Activated T-cell treated with anti-CD3 and anti-CD28 coated beads for 1 hour (primary cell): ENCODE measurements around the gene ABLIM3.
"Not testable (repeated sequence)": the region's sequence is repeated elsewhere in the genome, so short reads cannot be mapped to it uniquely, and the experiment has no call there.

ENCODE experiments used
- DNase-seq: peaks from one replicate; pipeline ENCODE4 v3.0.0-alpha.2; 2020; ENCODE audit warnings: low read depth

Gene ABLIM3

DNA sequence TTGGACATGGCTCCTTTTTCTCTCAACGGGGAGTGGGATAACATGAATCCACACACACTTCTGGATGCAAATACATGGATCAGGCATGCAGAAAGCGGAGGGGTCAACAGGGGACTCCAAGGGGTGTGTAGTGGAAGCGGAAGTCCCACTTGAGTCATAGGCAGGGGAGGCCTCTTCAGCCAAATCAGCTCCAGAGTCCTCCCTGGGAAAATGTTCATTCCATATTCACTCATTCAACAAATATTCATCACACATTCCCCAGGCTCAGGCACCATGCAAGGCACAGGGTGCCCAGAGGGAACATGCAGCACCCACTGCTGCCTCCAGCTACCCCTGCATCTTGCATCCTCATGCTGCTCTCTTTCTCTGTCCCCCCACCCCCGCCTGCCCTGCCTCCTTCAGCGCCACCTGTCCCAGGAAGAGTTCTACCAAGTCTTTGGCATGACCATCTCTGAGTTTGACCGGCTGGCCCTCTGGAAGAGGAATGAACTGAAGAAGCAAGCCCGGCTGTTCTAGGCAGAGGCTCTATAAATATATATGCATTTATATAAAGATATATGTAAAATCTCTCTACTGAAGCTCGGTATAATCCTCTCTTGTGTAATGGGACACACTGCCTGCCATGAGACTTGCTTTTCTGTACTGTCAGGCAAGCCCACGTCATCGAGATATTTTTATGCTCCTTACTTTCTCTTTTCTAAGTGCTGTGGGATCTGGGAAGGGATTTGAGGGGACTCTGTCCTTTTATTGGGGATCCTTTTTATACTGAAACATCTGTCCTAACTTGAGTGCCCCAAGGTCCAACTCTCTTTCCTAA lies 116.8 kb downstream of the ABLIM3 start:
- no peak for DNase-seq

DNA sequence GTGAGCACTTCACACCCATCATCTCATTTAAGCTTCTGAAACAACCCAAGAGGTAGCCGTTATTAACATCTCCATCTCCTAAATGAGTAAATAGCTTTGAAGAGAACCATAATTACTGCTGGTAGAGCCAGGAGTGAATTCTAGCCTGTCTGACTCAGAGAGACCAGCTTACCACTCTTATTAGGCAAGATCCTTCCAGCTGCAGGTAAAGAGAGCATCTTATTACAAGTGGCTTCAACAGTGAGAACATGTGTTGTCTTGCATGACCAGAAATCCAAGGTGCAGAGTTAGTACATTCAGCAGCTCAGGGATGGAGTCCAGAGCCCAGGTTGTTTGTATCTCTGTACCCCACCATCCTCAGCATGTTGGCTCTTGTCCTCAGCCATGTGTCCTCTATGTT lies 119.5 kb downstream of the ABLIM3 start:
- no peak for DNase-seq

DNA sequence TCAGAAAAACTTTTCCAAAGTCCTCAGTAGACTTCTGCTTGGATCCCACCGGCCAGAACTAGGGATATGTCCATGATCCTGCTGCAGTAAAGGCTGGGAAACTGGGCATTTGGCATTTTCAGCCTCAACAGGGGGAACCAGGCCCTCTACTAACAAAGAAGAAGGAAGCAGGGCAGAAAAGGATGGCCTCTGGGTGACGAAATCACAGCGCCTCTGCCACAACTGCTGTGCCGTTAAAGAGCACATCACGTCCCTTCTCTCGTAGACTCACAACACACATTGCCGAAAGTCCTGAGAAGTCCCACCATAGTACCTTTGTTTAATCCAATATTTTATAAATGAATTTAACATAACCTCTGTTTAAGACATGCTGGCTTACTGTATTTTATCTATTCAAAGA lies 120.0 kb downstream of the ABLIM3 start:
- no peak for DNase-seq

DNA sequence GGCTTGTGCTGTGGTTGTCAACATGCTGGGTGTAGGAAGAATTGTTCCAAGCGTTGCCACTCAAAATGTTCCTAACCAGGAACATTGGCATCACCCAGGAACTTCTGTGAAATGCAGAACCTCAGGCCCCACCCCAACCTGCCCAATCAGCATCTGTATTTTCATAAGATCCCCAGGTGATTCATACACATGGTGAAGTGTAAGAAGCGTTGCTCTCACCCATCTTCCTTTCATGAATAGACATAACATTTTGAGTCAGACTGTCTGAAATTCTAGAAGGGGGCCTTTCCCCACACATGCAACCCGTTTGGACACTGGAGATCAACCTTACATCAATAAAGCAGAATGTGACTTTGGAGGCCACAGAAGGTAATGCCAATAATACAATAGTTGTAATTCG lies 121.0 kb downstream of the ABLIM3 start:
- DNase-seq = no peak

DNA sequence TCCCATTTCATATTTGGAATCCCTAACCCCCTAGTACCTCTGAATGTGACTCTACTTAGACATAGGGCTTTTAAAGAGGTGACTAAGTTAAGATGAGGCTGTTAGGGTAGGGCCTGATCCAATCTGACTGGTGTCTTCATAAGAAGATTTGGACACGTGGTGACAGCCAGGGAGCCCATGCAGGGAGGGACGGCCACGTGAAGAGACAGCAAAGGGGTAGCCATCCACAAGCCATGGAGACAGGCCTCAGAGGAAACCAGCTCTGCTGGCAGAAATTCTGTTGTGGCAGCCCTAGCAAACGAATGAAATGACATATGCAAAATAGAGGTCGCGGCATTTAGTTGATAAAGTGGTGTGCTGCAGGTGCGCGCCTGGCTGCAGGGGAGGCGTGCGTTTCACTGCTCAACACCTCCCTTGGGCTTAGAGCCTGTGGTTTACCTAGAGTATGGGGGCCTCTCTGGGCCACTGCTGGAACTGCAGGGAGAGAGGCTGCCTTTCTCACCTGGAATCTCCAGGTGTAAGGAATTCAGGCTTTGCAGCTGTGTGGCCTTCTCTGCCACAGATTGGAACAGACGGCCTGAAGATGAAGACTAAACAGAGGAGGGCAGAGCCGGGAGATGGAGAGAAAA lies 123.3 kb downstream of the ABLIM3 start:
- DNase-seq = peak; percentile 36

DNA sequence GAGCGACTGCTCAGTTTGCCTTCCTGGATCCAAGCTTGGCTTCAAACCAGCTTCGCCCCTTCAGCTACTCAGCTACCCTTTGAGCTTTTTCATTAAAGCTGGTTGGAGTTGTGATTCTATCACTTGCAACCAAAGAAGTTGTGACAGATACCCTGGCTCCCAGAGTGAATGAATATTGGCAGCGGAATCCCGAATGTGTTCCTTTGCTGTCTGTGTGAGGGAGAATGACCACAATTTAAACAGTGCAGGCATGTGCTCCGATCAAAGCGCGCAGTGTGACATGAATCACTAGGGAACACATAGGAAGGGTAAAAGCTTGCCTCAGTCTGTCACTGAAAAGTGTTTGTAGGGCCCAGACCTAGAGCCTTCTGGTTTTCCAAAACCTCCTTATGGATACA lies 123.8 kb downstream of the ABLIM3 start:
- no peak for DNase-seq

DNA sequence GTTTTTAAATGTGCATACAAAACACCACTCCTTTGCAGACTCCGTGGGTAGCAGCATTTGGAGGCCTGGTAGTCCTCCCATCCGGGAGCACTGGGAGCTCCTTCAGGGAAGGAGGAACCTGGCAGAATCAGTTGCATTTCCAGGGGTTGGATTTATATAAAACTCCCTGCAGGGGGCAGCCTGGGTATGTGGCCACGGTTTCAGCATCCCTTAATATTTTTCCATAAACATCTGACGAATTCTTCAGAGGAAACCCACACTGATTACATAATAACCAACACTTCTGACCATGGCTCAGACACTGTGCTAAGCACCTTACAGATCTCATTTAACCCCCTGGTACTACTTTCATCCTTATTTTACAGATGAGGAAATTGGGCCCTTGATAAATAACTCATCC lies 124.3 kb downstream of the ABLIM3 start:
- DNase-seq = no peak

DNA sequence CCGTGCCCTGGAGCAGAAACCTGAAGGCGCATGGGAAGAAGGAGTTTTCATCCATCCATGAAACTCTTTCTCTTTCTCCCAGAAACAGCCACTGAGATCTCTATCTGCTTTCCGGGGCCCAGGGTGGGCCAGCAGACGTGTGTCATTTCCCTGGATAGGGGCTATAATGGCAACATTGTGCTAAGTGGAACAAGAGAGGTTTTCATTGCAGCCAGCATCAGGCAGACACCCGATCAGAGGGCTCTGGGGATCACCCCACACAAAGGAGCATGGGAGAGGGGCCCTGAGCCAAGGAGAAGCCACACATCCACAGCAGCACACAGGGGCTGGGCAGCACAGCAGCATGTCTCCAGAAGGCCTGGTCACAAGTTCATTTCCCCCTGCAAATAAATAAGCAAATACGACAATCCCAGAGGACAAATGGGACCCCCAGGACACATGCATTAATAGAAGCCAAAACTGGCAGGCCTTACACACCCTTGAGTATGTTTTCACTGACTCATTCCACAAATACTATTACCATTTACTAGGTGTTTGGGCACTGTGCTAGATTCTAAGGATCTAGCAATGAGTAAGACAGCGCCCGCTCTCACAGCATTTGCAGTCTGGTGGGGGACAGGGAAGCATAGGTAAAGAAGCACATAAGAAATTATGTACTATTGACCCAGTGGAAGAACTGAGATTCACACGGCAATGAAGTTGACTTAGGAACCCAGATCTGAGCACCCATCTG lies 126.1 kb downstream of the ABLIM3 start:
- DNase-seq = no peak

DNA sequence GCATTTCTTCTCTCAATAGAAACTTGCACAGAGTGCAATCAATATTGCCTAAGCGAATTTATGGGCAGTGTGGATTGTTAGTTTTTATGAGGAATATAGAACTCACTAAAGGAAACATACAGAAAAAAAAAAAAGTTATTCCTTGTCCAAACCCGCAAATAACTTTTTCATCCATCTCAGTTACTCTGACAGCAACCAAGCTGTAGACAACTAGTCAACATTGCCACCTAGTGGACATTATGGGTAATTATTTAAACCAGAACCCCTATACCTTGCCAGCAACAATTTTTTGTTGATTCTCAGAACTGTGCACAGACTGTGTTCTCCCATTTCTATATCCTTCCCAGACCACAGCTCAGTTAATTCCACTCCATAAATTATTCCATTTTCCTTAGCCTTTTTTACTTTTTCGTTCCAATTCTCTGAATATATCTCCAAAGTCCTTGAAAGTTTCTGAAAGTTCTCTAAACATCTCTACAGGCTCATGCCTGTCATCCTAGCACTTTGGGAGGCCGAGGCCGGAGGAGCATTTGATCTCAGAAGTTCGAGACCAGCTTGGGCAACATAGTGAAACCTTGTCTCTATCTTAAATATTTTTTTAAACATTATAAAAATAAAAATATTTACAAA lies 127.8 kb downstream of the ABLIM3 start:
- no peak for DNase-seq

DNA sequence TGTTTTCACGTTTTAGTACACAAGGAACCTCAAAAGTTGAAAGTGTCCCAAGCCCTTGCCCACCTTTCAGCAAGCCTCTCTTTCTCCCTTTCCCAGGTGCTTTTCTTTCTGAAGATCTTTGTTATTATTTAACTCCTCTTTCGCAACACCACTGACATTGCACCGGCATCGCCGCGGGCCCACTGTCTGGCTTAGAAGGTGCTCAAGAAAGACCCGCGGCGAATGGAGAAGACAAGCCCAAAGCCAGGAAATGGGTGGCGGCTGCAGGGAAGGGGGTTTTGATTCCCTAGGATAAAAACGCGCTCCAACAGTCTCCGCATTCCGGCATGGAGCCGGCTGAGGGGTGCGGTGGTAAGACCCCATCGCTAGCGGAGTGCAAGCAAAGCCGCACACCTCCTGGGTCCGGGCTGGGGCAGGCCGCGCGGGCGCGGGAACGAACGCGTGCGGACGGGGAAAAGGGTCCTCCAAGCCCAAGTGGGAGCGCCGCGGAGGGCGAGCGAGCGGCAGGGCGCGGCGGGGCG lies 130.0 kb downstream of the ABLIM3 start:
- DNase-seq = no peak

DNA sequence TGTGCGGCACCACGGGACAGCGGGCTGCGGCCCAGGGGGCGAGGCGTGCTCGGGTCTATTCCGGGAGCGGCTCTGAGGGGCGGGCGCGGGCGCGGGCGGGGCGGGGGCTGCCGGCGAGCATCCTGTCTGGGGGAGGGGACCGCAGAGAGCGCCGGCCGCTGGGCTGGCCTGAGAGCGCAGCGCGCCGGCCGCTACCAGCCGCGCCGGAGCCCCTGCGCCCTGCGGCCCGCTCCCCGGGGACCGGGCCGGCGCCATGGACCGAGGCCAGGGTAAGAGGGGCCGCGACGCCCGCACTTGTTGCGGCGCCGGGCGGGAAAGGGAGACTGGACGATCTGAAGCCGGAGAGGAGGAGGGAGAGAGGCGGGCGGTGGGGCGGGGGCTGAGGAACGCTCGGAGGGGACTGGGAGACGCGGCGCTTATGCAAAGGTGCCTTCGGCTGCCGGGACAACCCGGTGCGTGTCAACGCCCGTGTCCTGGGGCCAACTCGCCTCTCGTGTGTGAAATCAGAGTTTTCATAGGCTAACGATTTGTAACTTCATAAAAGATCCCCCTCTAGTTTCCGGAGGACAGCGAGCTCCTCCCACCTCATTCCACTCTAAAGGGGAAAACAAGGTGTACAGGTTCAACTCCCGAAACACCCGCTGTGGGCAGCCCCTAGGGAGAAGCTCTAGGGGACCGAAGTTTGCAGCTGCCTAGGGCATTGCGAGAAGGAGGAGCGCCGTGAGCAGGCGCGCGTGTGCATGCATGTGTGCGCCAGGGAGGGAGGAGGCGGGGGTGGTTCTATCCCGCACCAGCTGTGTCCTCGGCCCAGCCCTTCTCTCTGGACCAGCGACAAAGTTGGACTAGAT lies 130.6 kb downstream of the ABLIM3 start, which contains the start of gene AFAP1L1:
Gene AFAP1L1, plus strand, starts transcription at position 144 of the 848 bp plus-strand sequence. Its CDS starts 110 bp downstream, at position 254.
- no peak for DNase-seq

DNA sequence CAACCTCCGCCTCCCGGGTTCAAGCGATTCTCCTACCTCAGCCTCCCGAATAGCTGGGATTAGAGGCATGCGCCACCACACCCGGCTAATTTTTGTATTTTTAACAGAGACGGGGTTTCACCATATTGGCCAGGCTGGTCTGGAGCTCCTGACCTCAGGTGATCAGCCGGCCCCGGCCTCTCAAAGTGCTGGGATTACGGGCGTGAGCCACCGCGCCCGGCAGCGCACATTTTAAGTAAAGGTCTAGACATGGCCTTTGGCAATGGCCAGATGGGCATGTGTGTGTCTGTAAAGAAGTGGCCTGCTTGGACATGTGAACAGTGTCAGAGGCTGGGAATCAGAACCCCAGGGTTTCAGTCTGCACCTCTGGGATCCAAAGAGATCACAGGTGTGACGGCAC lies 131.5 kb downstream of the ABLIM3 start:
- not testable (repeated sequence) for DNase-seq

DNA sequence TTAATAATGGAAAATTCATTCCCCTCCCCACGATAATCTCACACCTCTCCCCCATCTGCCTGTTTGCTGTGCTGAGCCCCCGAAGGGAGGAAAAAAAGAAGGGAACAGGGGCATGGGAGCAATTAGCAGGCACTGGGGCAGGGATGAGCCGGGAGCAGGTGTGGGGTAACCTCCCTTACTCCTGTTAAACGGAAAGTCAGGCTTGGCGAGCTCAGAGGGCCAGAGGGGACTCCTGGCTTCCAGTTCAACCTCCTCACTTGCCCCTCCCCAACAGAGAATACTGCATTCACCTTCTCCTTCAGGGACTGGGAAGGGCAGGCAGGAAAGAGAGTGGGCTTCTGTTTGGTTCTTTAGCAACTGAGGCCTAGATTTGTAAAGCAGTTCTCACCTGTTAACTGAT lies 131.9 kb downstream of the ABLIM3 start:
- DNase-seq = no peak

DNA sequence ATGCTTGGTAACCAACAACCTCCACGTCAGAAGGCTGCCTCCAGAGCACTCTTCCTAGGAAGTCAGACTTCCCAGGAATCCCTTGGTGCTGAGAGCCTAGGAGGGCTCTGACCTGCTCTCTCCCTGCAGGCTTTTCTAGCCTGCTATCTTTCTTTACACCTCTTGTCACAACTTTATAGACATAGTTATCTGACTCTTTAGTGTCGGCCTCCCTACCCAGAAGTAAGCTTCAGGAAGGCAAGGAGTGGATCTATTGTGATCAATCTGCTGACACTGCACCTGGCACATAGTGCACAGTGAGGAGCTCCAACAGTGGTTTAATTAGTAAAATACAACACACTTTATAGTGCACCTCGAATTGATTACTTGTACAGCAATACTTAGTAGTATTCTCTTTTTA lies 132.7 kb downstream of the ABLIM3 start:
- no peak for DNase-seq

DNA sequence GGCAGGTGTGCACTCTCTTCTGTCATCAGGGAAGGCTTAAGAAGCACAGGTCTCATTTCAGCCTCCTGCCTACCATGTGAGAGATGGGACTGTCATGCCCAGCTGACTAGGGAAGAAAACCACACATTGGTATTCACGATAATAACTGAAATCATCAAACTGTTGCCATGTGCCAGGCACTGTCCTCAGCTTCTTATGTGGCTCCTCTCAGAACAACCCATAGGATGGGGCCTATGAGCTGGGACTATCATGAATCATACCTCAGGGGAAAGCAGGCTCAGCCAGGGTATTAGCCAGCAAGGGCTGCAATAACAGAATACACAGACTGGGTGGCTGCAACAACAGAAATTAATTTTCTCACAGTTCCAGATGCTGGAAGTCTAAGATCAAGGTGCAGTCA lies 133.6 kb downstream of the ABLIM3 start:
- DNase-seq = no peak

DNA sequence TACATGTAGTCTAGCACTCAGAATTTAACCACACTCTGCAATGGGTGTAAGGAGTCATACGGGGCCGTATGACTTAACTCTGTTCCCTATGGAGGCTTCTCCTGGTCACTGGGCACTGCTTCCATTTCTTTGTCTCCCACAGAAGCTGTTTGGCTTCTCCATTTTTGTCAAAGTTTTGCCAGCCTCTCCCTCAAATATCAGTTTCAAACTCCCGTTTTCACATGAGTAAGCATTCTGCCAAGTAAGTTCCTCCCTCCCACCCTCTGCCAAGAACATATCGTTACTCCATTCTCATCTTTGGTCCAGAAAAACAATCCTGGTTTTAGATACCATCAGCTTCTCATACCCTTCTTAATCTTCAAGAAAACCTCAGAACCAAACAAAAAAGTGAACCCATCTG lies 136.5 kb downstream of the ABLIM3 start:
- DNase-seq = no peak

DNA sequence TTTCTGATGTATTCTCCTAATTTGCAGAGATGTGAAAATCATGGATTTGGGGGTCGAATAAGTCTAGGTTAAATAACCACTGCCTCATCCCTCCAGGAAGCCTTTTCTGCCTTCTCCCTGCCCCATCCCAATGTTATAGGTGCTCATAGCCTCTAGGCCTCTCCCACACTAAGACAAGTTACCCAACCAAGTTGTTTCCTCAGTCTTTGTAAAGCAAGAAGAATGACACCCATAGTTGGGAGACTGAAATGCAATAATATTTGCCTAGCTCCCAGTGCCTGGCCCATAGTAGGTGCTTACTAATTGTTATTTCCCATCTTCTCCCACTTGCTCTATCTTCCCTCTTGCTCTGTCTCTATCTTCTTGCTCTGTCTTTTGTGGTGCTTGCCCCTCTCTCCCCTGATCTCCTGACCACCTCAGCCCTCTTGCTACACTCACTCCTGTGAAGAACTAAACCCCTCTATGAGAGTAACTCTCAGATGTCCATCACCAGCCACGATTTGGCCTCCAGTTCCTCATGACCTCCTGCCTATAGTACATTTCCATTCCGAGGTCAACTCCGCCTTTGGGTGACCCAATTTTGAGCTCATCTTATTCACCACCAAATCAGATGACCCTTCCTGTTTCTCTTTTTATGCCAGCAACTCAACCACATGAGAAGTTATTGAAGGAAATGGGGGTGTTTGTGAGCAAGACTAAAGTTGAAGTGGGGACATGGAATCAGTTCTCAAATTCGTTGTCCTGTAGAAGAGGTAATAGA lies 137.3 kb downstream of the ABLIM3 start:
- DNase-seq = no peak

DNA sequence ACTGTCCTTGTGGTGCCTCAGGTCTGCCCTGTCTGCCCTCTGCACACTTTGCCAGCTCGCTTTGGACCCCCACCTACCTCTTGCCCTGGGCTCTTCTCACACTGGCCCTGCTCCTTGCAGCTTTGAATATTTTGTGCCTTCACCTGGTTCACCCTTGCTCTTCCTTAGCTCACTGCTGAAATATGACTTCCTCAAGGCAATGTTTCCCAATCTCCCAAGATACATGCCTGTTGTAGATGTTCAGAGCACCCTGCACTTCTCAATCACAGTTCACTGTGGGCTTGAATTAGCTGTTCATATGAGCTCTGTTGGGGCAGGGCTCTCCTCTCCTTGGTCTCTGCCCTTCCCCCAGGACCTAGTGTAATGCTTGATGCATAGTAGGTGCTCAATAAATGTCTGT lies 138.4 kb downstream of the ABLIM3 start:
- DNase-seq = no peak

DNA sequence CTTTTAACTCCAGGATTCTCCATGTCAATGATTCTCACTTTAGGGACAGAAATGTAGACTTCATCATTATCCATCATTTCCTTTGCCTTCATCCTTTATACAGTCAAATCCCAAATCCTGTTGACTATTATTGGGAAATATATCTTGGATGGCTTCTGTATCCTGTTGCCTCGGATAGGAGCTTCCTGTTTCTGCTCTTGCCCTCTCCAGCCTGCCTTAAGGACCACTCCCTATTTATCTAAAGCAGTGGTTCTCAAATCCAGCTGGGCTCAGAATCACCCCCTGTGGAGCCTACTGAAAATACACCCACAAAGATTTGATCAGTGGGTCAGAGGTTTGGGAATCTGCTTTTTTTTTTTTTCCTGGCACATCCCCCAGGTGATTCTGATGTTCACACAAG lies 138.8 kb downstream of the ABLIM3 start:
- DNase-seq = no peak

DNA sequence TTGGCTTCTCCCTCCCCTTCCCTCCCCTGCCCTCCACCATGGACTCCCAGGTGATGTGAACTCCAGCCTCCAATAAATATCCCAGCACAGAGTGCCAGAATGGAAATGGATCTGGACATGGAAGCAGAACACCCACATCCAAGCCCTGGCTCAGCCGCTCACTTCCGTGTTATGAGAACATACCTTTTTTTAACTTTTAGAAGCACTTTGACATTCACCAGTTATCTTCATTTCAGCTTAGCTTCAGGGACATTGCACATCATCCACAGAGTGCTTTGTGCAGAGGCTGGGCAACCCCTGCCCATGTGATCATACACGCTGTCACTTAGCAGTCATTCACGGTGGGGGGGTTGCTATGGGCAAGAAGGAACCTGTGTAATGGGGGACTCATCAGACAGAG lies 139.5 kb downstream of the ABLIM3 start:
- no peak for DNase-seq
